Neuron (in vitro differentiated cells): Measurements from ENCODE around the gene STIP1.
"Not testable (repeated sequence)": the region's sequence is repeated elsewhere in the genome, so short reads cannot be mapped to it uniquely, and the experiment has no call there.

Experiments
- H2AFZ ChIP-seq: one replicate; pipeline ENCODE4 v1.6.1; 2013; ENCODE audit warnings: low read depth, mild to moderate bottlenecking, inconsistent platforms, low read length, moderate library complexity
- H3K27me3 ChIP-seq: one replicate; pipeline ENCODE4 v1.6.1; 2013; ENCODE audit warnings: low read length; ENCODE audit not compliant: insufficient read depth
- H3K36me3 ChIP-seq: one replicate; pipeline ENCODE4 v1.6.1; 2013; ENCODE audit warnings: low read length; ENCODE audit not compliant: insufficient read depth
- H3K4me1 ChIP-seq: one replicate; pipeline ENCODE4 v1.6.1; 2013; ENCODE audit warnings: low read length; ENCODE audit not compliant: insufficient read depth
- H3K4me3 ChIP-seq: 2 replicates; pipeline ENCODE4 v1.5.1; 2013; ENCODE audit warnings: mild to moderate bottlenecking, low read length, moderate library complexity
- H3K9me3 ChIP-seq: one replicate; pipeline ENCODE4 v1.6.1; 2013; ENCODE audit warnings: low read length

STIP1 gene

DNA sequence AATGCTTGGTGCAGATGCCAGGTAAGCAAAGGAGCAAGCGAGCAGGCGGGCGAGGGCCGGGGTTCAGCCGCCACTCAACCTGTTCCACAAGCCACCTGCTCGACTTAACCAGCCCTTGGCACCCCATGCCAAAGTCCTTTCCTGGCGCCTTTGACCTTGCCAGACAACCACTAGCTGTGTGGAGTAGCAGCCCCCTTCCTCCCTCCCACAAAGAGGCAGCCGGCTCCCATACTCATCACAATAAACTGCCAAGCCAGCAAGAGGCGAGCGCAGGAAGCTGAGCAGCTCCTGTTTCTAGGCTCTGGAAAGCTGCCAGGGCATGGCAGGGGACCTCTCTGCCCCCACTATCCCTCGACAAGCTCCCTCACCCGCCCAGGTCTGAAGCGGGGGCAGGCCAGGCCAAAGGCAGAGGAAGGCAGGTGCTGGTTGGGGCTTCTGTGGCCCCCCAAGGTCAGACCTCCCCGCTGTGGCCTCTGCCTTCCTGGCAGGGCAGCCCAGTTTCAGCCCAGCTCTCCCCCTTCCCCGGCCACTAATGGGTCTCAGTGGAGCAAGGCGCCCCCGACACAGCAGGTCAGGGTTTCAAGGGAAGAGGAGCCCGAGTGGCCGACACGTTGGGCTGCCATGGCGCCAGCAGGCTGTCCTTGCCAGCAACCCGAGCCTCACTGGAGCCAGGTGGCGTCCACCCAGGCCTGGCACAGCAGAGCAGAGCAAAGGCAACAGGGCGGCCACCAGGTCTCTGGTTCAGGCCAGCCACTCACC, 35.3 kb upstream of the STIP1 start:
- Histone ChIP-seq H2AFZ (no peak overlapping the region), H3K9me3 (no peaks in the 10 kb centered on the region), H3K27me3 (no peaks in the 10 kb centered on the region), H3K4me1 (peaks cover 19% of the 10 kb centered on the region), H3K36me3 (no peaks in the 10 kb centered on the region), H3K4me3 (no peak overlapping the region)

DNA sequence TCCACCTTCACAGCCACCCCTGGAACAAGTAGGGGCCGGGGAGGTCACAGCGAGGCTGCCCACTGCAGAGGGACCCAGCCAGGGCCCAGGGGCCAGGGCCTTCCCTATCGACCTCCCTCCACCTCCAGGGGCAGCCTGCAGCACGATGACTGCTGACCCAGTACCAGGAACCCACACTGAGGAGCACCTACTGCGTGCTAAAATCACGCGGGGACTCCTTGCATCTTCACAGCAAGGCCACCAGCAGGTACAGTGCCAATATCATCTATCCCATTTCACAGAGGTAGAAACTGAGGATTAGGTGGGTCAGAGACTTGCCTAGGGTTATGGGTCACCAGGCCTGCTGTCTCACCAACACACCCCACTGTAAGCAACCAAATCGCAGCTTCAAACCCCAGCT, 34.6 kb upstream of the STIP1 start:
- Histone ChIP-seq H3K27me3 (no peaks in the 10 kb centered on the region), H3K36me3 (no peaks in the 10 kb centered on the region), H3K4me3 (no peak overlapping the region), H3K9me3 (no peaks in the 10 kb centered on the region), H2AFZ (no peak overlapping the region), H3K4me1 (peaks cover 19% of the 10 kb centered on the region)

DNA sequence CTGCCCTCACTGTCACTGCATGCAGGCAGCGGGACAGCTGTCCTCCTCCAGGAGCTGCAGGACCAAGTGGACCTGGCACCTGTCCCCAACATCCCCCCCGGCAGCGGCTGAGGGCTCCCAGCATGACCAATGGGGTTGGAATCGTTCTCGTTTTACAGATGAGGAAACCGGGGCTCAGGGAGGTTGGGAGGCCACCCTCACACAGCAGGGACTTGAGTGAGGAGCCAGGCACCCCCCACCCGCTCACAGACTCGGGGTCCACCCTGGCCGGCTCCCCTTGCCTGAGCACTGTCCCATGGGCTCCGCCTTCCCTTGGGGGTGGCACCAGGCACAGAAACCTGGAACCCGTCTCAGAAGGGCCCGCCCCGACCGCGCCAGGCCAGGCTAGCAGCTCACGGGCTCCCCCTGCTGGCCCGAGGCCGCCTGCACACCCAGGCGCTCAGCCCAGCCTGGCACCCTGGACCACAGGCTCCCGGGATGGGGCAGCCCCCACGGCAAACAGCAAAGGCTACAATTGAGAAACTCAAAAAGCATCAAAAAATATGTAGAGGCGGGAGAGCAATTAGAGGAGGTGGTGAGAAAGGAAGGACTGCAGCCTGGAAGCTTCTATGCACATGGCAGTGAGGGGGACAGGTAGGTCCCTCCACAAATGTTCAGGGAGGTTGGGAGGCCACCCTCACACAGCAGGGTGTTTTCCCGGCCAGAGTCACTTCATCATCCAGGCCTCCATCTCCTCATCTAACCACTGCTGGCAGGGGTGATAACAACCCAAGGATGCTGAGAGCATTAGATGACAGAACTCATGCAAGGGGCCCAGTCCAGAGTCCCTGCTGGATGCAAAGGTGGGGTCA, 32.9 kb upstream of the STIP1 start:
- Histone ChIP-seq H3K4me1 (peaks cover 16% of the 10 kb centered on the region), H3K4me3 (no peak overlapping the region), H2AFZ (no peak overlapping the region), H3K36me3 (no peaks in the 10 kb centered on the region), H3K27me3 (no peaks in the 10 kb centered on the region), H3K9me3 (no peaks in the 10 kb centered on the region)

DNA sequence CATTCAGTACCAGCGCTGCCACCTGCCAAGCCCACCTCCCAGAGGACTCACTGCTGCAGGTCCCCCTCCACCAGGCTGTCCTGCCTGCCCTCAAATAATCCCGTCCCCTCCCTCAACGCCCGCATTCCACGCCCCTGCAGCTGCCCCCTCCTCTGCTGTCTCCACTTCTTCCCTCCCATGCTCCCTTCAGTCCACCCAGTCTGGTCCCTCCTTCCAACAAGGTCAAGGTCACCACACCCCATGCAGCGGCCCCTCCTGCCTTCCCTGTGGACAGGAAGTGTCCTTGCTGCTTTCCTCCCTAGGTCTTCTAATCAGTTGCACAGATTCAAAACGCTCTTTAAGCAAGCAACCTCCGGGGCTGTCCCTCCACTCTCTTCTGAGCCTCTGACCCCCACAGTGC, 32.2 kb upstream of the STIP1 start:
- Histone ChIP-seq H3K36me3 (no peaks in the 10 kb centered on the region), H3K9me3 (no peaks in the 10 kb centered on the region), H3K4me1 (peaks cover 11% of the 10 kb centered on the region), H3K27me3 (no peaks in the 10 kb centered on the region), H3K4me3 (no peak overlapping the region), H2AFZ (no peak overlapping the region)

DNA sequence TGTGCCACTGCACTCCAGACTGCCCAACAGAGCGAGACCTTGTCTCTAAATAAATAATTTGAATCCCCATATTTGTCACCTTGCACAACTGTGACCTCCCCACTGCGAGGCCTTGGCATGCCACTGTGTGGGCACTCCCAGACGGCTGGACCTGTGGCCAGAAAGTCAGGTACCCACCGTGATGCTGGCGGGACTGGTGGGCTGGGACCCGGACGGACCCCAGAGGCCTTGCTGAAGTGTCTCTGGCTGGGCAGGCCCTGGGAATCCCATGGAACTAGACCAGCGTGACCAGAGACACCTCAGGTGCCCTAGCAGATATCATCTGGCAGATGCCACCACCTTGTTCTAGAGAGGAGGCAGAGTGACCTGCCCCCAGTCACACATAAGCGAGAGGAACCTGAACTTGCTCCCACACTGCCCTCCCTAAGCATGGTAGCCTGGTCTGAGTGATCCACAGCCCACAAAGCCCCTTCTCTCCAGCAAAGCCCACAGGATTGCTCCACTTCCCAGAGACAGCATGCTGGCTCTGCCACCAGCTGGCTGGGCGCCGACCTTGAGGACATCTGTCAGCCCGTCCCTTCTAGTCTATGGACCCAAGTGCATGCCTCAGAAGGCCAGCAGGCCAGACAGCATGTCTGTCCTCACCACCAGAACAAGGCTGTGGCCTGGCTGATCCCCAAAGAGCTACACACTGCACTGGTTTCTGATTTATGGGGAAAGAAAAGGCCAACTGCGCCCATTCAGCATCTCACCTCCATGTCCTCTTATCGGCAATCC, 29.5 kb upstream of the STIP1 start:
- no peak overlapping the region for H3K4me3 ChIP-seq
- no peaks in the 10 kb centered on the region for H3K9me3 ChIP-seq
- H3K36me3 ChIP-seq, result no peaks in the 10 kb centered on the region
- peaks cover 11% of the 10 kb centered on the region for H3K4me1 ChIP-seq
- no peaks in the 10 kb centered on the region for H3K27me3 ChIP-seq
- H2AFZ ChIP-seq, result no peak overlapping the region

DNA sequence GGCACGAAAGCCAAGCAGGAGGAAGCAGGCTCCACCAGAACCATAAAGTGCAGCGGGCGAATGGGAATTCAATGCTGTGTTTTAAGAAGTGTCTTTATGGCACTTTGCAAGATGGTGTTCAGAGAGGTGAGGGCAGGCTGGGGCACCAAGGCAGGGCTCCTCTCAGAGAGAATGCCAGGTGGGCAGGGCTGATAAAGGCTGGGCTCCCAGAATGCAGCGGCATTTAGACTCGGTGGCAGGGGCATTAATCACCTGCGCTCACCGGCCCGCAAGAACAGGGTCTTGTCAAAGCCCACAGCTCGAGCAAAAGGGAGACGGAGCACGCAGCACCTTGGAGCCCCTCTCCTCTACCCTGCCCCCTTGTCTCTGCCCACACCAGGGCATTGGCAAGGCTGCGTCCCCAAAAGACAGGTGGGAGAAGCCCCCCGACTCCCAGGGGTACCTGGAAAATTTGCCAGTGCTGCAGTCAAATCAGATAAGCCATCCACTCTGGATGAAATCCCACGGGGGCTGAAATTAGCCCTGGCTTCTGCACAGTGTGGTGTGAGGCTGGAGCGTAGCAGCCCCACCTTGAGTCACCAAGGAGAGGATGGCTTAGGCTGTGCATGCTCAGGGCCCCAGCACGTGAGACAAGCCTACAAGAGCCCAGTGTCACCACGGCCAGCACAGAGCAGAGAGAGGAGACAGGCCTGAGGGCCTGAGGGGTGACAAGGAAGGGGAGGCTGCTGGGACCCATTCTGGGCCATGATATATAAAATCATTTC, 28.2 kb upstream of the STIP1 start:
- Histone ChIP-seq H3K36me3 (no peaks in the 10 kb centered on the region), H3K27me3 (no peaks in the 10 kb centered on the region), H3K9me3 (no peaks in the 10 kb centered on the region), H2AFZ (no peak overlapping the region), H3K4me1 (peaks cover 11% of the 10 kb centered on the region), H3K4me3 (no peak overlapping the region)

DNA sequence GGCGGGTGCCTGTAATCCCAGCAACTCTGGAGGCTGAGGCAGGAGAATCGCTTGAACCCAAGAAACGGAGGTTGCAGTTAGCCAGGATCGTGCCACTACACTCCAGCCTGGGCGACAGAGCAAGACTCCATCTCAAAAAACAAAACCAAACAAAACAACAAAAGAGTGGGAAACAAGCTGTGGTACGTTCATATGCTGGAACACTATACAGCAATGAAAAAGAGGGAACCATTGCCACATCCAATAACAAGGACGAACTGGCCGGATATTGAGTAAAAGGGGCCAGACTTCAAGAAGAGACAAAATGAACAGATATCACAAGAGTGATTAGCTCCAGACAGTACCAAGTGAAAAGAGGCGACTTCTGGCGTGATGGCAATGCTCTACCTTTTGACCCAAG, 24.9 kb upstream of the STIP1 start:
- peaks cover 3% of the 10 kb centered on the region for H3K4me1 ChIP-seq
- H3K4me3 ChIP-seq, result no peak overlapping the region
- H3K36me3 ChIP-seq, result no peaks in the 10 kb centered on the region
- no peaks in the 10 kb centered on the region for H3K27me3 ChIP-seq
- H2AFZ ChIP-seq, result no peak overlapping the region
- no peaks in the 10 kb centered on the region for H3K9me3 ChIP-seq

DNA sequence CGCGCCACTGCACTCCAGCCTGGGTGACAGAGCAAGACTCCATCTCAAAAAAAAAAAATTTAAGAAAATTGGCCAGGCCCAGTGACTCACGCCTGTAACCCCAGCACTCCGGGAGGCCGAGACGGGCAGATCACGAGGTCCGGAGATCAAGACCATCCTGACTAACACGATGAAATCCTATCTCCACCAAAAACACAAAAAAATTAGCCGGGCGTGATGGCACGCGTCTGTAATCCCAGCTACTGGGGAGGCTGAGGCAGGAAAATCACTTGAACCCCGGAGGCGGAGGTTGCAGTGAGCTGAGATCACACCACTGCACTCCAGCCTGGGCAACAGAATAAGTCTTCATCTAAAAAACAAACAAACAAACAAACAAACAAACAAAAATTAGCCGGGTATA, 23.2 kb upstream of the STIP1 start:
- H3K9me3 ChIP-seq, H3K4me1 ChIP-seq, H3K4me3 ChIP-seq, H2AFZ ChIP-seq, H3K36me3 ChIP-seq, H3K27me3 ChIP-seq: not testable (repeated sequence)

DNA sequence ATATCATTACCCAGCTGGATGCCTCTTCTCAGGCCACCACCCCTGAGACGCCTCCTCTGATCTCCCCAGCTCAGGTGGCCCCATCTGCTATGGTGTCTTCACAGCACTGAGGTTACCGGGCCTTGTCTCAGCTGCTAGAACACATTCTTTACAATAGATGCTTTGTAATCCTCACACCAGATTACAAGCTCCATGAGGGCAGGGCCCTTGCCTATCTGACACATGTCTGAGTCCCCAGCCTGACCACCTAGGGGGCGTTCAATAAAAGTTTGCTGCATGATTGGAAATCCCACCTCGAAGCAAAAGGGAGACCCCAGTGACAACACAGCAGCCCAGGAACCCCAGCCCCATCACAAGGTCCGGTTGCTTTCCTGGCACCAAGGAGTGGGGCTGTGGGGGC, 22.0 kb upstream of the STIP1 start:
- Histone ChIP-seq H2AFZ (no peak overlapping the region), H3K27me3 (no peaks in the 10 kb centered on the region), H3K4me3 (no peak overlapping the region), H3K36me3 (no peaks in the 10 kb centered on the region), H3K4me1 (peaks cover 3% of the 10 kb centered on the region), H3K9me3 (no peaks in the 10 kb centered on the region)

DNA sequence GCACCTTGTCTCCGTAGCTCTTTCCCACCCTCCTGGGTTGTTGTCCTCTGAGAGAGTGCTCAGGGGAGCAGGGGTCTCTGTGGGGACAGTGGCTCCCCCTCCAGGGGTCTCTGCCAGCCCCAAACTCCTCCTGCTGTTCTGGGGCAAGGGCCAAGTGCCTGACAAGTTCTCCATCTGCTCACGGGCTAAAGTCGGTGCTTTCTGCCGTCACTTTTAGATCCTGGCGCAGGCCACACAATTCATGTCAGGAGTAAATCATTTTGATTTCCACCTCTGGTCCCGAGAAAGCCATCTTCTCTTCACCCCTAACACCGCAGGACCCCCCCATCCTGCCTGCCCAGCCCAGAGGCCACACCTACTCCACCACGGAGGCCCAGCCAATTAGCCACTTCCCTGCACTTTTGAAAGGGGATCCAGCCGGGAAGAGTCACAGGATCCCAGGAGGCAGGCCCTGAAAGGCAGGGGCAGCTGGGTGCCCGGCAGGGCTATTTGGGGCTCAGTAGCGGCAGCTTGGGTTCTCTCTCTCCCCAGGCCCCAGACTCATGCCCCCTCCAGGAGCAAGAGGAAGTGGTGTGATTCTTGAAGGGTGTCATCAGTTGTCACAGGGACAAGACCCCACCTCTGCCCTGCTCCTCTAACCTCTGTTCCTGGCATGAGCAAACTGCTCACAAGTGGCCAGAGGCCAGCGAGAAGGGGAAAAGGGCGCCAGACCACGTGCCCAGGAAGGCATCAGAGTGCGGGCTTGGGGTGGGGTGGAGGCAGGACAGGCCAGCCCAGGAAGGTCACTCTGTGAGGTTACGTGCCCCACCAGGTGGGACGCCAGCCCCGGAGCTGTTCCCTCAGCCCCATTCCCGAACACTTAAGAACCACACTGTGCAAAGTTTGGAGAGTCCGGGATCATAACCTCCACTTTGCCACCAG, 21.3 kb upstream of the STIP1 start:
- Histone ChIP-seq H3K36me3 (no peaks in the 10 kb centered on the region), H2AFZ (no peak overlapping the region), H3K4me1 (peaks cover 3% of the 10 kb centered on the region), H3K27me3 (no peaks in the 10 kb centered on the region), H3K4me3 (no peak overlapping the region), H3K9me3 (no peaks in the 10 kb centered on the region)

DNA sequence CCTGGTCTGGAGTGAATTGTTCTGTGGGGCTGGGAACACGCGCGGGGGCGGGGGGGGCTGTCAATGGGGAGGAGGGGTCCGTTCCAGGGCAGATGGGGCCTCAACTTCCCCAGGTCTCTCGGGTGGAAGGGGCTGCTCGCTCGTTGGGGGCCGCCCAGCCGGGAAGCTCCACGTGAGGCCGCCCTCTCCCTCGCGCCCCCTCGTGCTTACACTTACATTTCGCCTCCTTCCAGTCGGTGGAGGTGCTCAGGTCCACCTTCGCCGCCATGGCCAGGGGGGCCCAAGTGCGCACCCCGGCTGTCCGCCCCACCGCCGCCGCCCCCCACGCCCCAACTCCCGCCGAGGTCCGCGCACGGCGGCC, 20.5 kb upstream of the STIP1 start:
- peaks cover 3% of the 10 kb centered on the region for H3K4me1 ChIP-seq
- peak overlapping the region; percentile 81 for H3K4me3 ChIP-seq
- H3K36me3 ChIP-seq, result no peaks in the 10 kb centered on the region
- H2AFZ ChIP-seq, result peak overlapping the region; percentile 87
- H3K27me3 ChIP-seq, result no peaks in the 10 kb centered on the region
- no peaks in the 10 kb centered on the region for H3K9me3 ChIP-seq
